CD14-positive monocyte (primary cell): ENCODE measurements around the gene RNF17. TPM values are rescaled to one million over a fixed set of nuclear protein-coding genes. Genes with fewer than 3 reads are reported as not detected.
"Not testable (repeated sequence)": the region's sequence is repeated elsewhere in the genome, so short reads cannot be mapped to it uniquely, and the experiment has no call there.

Experiments used
- DNase-seq, 3 donors: peaks; one replicate each; pipeline ENCODE4 v3.0.0-alpha.2; 2011 to 2022
- H2AFZ ChIP-seq: 2 replicates; pipeline ENCODE4 v1.6.0; 2012; ENCODE audit warnings: mild to moderate bottlenecking, low read depth, low read length, inconsistent platforms; ENCODE audit not compliant: insufficient read depth, poor library complexity, severe bottlenecking
- H3K27ac ChIP-seq, 2 donors: 1 replicate in 1 of 2; 2 replicates in 1 of 2; pipeline ENCODE4 v1.5.1; 2012 to 2013; ENCODE audit warnings: low read length in 2 of 2, control low read depth in 1 of 2, inconsistent platforms in 1 of 2, low read depth in 1 of 2, mild to moderate bottlenecking in 1 of 2
- H3K27me3 ChIP-seq, 2 donors: one replicate each; pipeline versions ENCODE4 v1.6.0 to v1.6.1; 2011 to 2013; ENCODE audit warnings: low read length in 2 of 2; ENCODE audit not compliant: control insufficient read depth in 2 of 2, insufficient read depth in 2 of 2
- H3K36me3 ChIP-seq, 2 donors: replicated peaks in 1 of 2; 1 replicate in 1 of 2; 2 replicates in 1 of 2; pipeline versions ENCODE4 v1.5.1 to v1.6.1; 2012 to 2013; ENCODE audit warnings: low read length in 2 of 2, control low read depth in 1 of 2, inconsistent platforms in 1 of 2, mild to moderate bottlenecking in 1 of 2; ENCODE audit not compliant: insufficient read depth in 2 of 2, control insufficient read depth in 1 of 2
- H3K4me1 ChIP-seq, 2 donors: 1 replicate in 1 of 2; 2 replicates in 1 of 2; pipeline versions ENCODE4 v1.5.1 to v1.6.1; 2012 to 2013; ENCODE audit warnings: low read length in 2 of 2, control low read depth in 1 of 2, inconsistent platforms in 1 of 2, mild to moderate bottlenecking in 1 of 2, moderate library complexity in 1 of 2; ENCODE audit not compliant: insufficient read depth in 2 of 2, control insufficient read depth in 1 of 2
- H3K4me2 ChIP-seq: replicated peaks from 2 replicates; pipeline ENCODE3; 2012; ENCODE audit warnings: low read length, moderate library complexity, mild to moderate bottlenecking; ENCODE audit not compliant: poor library complexity, severe bottlenecking; ENCODE audit errors: extremely low read depth
- H3K4me3 ChIP-seq, 3 experiments: fragments of 200-600 bp in 1 of 3; sonication (generic) in 1 of 3; replicated peaks in 1 of 3; 1 replicate in 2 of 3; 2 replicates in 1 of 3; pipeline ENCODE4 v1.5.1; 2011 to 2013; ENCODE audit warnings: low read length in 3 of 3, mild to moderate bottlenecking in 3 of 3, control low read depth in 2 of 3, low read depth in 2 of 3, inconsistent platforms in 1 of 3, moderate library complexity in 1 of 3
- H3K79me2 ChIP-seq: 2 replicates; pipeline ENCODE4 v1.6.0; 2012; ENCODE audit warnings: mild to moderate bottlenecking, control low read depth, inconsistent platforms, low read length, moderate library complexity; ENCODE audit not compliant: insufficient read depth
- H3K9ac ChIP-seq: 2 replicates; pipeline ENCODE4 v1.6.0; 2017; ENCODE audit warnings: low read length, mild to moderate bottlenecking; ENCODE audit not compliant: insufficient read depth, poor library complexity, severe bottlenecking
- H3K9me3 ChIP-seq, 2 donors: replicated peaks in 1 of 2; 1 replicate in 1 of 2; 2 replicates in 1 of 2; pipeline versions ENCODE4 v1.5.1 to v1.6.1; 2012 to 2013; ENCODE audit warnings: low read length in 2 of 2, control low read depth in 1 of 2; ENCODE audit not compliant: control insufficient read depth in 1 of 2, insufficient read depth in 1 of 2
- H4K20me1 ChIP-seq: 2 replicates; pipeline ENCODE4 v1.6.0; 2012; ENCODE audit warnings: mild to moderate bottlenecking, low read length, control low read depth, moderate library complexity; ENCODE audit not compliant: insufficient read depth
- H3K27ac Mint-ChIP-seq, 7 donors: one replicate each; pipeline ENCODE4 v1.8.0; 2020; ENCODE audit warnings: mild to moderate bottlenecking in 7 of 7, mixed read lengths in 7 of 7, moderate library complexity in 6 of 7, inconsistent platforms in 2 of 7
- H3K27me3 Mint-ChIP-seq, 3 donors: one replicate each; pipeline ENCODE4 v1.8.0; 2021 to 2022; ENCODE audit warnings: low read depth in 3 of 3, mild to moderate bottlenecking in 3 of 3, mixed read lengths in 3 of 3, moderate library complexity in 3 of 3, inconsistent platforms in 1 of 3
- H3K36me3 Mint-ChIP-seq, 2 donors: one replicate each; pipeline ENCODE4 v1.8.0; 2020; ENCODE audit warnings: mixed read lengths in 2 of 2, inconsistent platforms in 1 of 2, mild to moderate bottlenecking in 1 of 2
- H3K4me1 Mint-ChIP-seq: one replicate; pipeline ENCODE4 v1.8.0; 2020; ENCODE audit warnings: mild to moderate bottlenecking, mixed read lengths
- H3K4me3 Mint-ChIP-seq, 2 donors: one replicate each; pipeline ENCODE4 v1.8.0; 2020; ENCODE audit warnings: mild to moderate bottlenecking in 2 of 2, mixed read lengths in 2 of 2, moderate library complexity in 1 of 2
- H3K9me3 Mint-ChIP-seq, 7 donors: one replicate each; pipeline ENCODE4 v1.8.0; 2020 to 2022; ENCODE audit warnings: mixed read lengths in 7 of 7, mild to moderate bottlenecking in 6 of 7, moderate library complexity in 6 of 7, inconsistent platforms in 2 of 7
- CTCF ChIP-seq: fragments of 200-600 bp; IDR thresholded peaks from one replicate; pipeline ENCODE4 v1.8.0; 2022; ENCODE audit warnings: antibody characterized with exemption, mild to moderate bottlenecking
- WGBS: methylation state at CpG from one replicate; pipeline ENCODE4 v1.1.5; 2013; ENCODE audit warnings: missing lambda C conversion rate; ENCODE audit not compliant: insufficient coverage; 5-methylcytosine and 5-hydroxymethylcytosine counted together
- intact Hi-C, 2 donors: fragments of 100-400 bp; cut with micrococcal nuclease; formaldehyde crosslinking; loops; one replicate each; pipeline versions ENCODE4 v1.15.0 to v1.15.1; 2023
- polyA plus RNA-seq, 3 donors: library from polyadenylated mRNA; depleted of rRNA in 1 of 3; unstranded in 2 of 3; stranded (reverse) in 1 of 3; fragments of 300-500 nt in 2 of 3; fragments of >200 nt in 1 of 3; fragmentation: Illumina TruSeq in 2 of 3; gene quantifications; 1 replicate in 2 of 3; 2 replicates in 1 of 3; pipeline ENCODE4 v1.2.3, GENCODE V29; 2012 to 2021

Gene RNF17
- polyA plus RNA-seq, 3 donors, result not detected

GRCh38 chr13:24727731-24728601 lies 36.0 kb upstream of the RNF17 start:
- H3K4me3 Mint-ChIP-seq, result no peak overlapping the region
- no peak overlapping the region for H3K27ac ChIP-seq
- peak; percentile 31 for TF ChIP-seq CTCF
- no peaks in the 10 kb centered on the region for H3K36me3 Mint-ChIP-seq
- peaks cover 6 to 15% (median 9%) of the 10 kb centered on the region in 7 donors for H3K9me3 Mint-ChIP-seq
- no peaks in the 10 kb centered on the region for H3K27me3 ChIP-seq
- no peak overlapping the region for H2AFZ ChIP-seq
- H3K4me1 Mint-ChIP-seq, result peaks cover 2% of the 10 kb centered on the region
- H3K27me3 Mint-ChIP-seq, result peaks cover 0 to 2% (median 2%) of the 10 kb centered on the region in 3 donors
- no peaks in the 10 kb centered on the region for H3K79me2 ChIP-seq
- H3K9me3 ChIP-seq, result no peaks in the 10 kb centered on the region
- no peak overlapping the region for H3K4me3 ChIP-seq
- H3K9ac ChIP-seq, result no peak overlapping the region
- intact Hi-C loops, result no loop called here
- no peak overlapping the region for H3K27ac Mint-ChIP-seq
- no peaks in the 10 kb centered on the region for H3K4me1 ChIP-seq
- no peaks in the 10 kb centered on the region for H4K20me1 ChIP-seq
- WGBS, result 77% methylated on average over 8 of the region's 24 CpGs
- no peak overlapping the region for H3K4me2 ChIP-seq
- no peaks in the 10 kb centered on the region for H3K36me3 ChIP-seq
- peak; percentile 1 to 31 (median 11) for DNase-seq

- H3K4me3 Mint-ChIP-seq, intact Hi-C loops, DNase-seq, H3K4me3 ChIP-seq, H4K20me1 ChIP-seq, H3K9ac ChIP-seq, H3K36me3 ChIP-seq, H3K4me1 Mint-ChIP-seq, H3K4me1 ChIP-seq, H3K27me3 Mint-ChIP-seq, H2AFZ ChIP-seq, H3K36me3 Mint-ChIP-seq, H3K27ac Mint-ChIP-seq, H3K79me2 ChIP-seq, H3K4me2 ChIP-seq, H3K27ac ChIP-seq, H3K27me3 ChIP-seq, H3K9me3 ChIP-seq: not testable (repeated sequence)
- peaks cover 6 to 15% (median 9%) of the 10 kb centered on the region in 7 donors for H3K9me3 Mint-ChIP-seq
- WGBS, result no CpG with 5 or more reads among the region's 4 CpGs
These were observed 32.9 kb upstream of the RNF17 start for GRCh38 chr13:24730873-24731567.
